Glomerular visceral epithelial cell (primary cell): ENCODE results near the gene DCLRE1B.
"Not testable (repeated sequence)": the region's sequence is repeated elsewhere in the genome, so short reads cannot be mapped to it uniquely, and the experiment has no call there.

Experiments used
- DNase-seq: peaks from one replicate; pipeline ENCODE4 v3.0.0-alpha.2; 2016; ENCODE audit errors: extremely low spot score

The DCLRE1B gene

DNA sequence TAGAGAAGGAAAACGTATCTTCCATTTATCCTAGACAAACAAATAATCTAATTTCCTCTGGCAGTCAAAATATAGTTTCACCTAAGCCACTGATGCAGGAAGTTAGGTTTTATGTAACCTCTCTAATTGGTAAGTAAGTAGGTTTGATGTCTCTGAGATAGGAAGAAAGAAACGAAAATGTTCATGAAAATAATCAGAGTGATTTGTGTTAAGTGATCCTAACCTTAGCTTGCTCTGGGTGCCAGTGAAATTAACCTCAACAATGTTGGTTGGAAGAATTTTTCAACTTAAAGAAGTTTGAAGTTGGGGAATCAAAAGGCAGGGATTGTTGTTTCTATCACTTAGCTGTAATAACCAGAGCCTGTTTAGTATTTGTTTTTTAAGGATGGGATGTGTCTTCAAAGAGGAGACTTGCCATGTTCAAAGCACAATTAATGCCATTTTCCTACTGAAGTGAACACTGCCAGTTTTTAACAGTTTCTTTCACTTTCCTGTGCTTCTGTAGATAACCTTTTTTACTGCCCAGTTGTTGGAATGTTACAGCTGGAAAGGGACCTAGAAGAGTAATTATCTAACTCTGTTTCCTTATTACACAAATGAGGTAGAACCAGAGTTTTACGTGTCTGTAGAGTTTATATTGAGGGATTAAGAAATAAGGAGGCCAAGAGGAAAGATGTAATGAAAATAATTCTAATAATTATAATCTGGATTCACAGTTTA, 42.4 kb downstream of the DCLRE1B start:
- DNase-seq = no peak

DNA sequence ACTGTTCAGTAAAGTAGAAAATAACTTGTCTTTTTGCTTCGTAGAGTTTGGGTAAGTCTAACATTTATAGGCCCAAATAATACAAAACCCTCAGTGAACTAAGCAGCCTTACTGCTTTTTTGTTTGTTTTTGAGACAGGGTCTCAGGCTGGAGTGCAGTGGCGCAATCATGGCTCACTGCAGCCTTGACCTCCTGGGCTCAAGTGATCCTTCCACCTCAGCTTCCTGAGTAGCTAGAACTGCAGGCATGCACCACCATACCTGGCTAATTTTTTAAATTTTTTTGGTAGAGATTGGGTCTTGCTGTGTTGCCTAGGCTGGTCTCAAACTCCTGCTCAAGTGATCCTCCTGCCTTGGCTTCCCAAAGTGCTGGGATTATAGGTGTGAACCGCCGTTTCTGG, 43.0 kb downstream of the DCLRE1B start:
- not testable (repeated sequence) for DNase-seq

DNA sequence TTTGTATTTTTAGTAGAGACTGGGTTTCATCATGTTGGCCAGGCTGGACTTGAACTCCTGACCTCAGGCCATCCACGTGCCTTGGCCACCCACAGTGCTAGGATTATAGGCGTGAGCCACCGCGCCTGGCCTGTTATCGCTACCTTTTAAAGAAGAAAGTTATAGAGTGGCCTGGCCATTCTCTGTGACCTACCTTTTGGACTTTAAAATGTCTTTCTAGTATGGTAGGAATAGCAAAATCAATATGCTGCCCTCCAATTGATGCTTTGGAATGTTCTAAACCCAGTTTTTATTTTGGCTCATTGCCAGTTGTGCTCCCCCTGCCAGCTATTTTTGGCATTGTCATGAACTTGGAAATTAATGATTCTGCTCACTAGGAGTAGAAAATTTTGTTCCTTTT, 43.9 kb downstream of the DCLRE1B start:
- no peak for DNase-seq

DNA sequence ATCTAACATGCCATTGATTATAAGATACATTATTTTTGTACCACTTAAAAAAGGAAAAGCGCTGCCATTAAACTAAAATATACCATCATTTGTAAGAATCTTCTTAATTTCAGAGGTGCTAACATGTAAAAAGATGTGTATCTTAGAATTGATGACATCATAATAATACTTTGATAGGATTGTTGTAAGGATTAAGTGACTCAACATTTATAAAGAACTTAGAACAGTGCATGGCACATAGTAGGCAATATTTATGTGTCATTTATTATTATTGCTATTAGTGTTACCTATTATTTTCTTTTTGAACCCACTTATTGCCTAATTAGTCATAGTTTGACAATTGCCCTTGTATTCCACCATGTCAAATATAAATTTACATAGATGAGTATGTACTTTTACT, 45.8 kb downstream of the DCLRE1B start:
- no peak for DNase-seq

DNA sequence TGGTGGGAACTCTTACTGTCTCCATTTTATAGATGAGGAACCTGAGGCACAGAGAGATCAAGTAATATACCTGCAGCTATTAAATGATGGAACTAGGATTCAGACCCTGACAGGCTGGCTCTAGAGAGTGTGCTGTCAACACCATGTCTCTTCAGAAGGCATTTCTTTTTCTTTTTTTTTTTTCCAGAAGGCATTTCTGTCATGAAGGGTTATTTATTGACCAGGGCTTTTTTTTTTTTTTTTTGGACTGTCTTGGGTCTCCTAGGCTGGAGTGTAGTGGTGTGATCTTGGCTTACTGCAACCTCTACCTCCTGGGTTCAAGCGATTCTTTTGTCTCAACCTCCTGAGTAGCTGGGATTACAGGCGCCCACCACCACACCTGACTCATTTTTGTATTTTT, 46.6 kb downstream of the DCLRE1B start:
- DNase-seq = no peak

DNA sequence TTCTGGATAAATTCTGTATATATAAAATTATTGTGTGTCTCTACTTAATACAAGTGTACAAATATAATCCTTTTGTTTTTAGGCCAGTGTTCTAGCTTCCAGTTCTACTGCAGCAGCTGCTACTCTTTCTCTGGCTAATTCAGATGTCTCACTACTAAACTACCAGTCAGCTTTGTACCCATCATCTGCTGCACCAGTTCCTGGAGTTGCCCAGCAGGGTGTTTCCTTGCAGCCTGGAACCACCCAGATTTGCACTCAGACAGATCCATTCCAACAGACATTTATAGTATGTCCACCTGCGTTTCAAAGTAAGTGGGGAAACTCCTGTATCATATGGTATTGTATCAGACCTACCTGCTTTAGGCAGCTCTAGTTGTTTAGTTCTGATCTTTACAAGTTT, 52.9 kb downstream of the DCLRE1B start:
- DNase-seq = no peak

DNA sequence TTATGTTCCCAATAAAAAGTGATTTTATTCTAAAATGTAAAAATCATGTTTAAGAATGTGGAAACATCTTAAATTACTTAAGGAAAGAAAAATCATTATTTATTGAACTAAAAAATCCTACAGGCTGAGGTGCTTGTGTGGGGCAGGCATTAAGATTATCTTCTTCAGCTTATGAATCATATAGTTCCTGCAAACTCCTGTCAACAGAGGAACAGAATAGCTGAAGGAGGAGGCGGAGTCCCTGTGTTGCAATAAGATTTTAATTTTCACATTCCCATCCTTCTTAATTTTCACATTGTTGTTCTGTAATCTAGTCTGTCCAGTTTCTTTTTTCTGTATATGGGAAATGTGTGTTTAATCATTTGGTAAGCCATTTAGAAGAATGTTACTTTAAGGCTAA, 53.6 kb downstream of the DCLRE1B start:
- no peak for DNase-seq

DNA sequence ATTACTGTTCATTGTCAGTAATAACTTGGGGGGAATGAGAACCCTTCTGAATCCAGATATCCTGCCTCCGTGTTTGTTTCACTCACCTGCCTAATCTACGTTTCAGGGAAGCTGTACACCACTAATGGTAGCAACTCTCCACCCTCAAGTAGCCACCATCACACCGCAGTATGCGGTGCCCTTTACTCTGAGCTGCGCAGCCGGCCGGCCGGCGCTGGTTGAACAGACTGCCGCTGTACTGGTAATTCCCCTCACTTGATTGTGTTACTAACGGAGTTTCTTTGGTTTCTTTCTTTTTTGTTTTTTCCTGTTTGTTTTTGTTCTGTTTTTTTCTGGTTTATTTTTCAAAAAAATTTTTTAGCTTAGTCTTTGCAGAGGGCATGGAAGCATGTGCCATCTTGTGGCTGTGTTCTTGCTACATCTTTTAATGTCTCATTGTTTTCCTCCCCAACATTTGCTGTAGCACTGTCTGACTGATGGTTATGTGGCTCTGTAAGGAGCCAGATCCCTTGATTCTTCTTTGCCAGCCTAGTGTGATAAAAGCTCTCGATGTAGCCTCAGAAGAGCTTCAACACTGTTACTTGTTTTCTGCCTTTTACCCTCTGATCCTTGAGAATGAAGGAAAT, 58.3 kb downstream of the DCLRE1B start:
- DNase-seq = no peak
